OCI-LY1 (cell line): ENCODE data around the gene ABLIM3.

Source experiments
- H2AFZ ChIP-seq: fragments of 200-600 bp; sonication (generic), shearing (Covaris generic); 2 replicates; pipeline ENCODE4 v1.6.0; 2014; ENCODE audit warnings: antibody characterized with exemption, mild to moderate bottlenecking, low read length
- H3F3A ChIP-seq: fragments of 200-600 bp; sonication (generic), shearing (Covaris generic); 2 replicates; pipeline ENCODE4 v1.6.0; 2014; ENCODE audit warnings: mild to moderate bottlenecking, antibody characterized with exemption, low read length, moderate library complexity; ENCODE audit not compliant: insufficient read depth
- H3K27ac ChIP-seq: fragments of 200-600 bp; sonication (generic); 2 replicates; pipeline ENCODE4 v1.5.1; 2014; ENCODE audit warnings: low read length, mixed run types, mild to moderate bottlenecking, low read depth; ENCODE audit not compliant: poor library complexity, severe bottlenecking
- H3K27me3 ChIP-seq: fragments of 200-600 bp; sonication (generic); 2 replicates; pipeline ENCODE4 v1.6.0; 2014; ENCODE audit warnings: antibody characterized with exemption, mild to moderate bottlenecking, low read length, moderate library complexity; ENCODE audit not compliant: insufficient read depth
- H3K36me3 ChIP-seq: fragments of 200-600 bp; sonication (generic); 2 replicates; pipeline ENCODE4 v1.6.1; 2014; ENCODE audit warnings: mild to moderate bottlenecking, antibody characterized with exemption, low read length, moderate library complexity, mixed read lengths; ENCODE audit not compliant: insufficient read depth
- H3K4me1 ChIP-seq: fragments of 200-600 bp; sonication (generic); 2 replicates; pipeline ENCODE4 v1.5.1; 2014; ENCODE audit warnings: mild to moderate bottlenecking, low read length, moderate library complexity; ENCODE audit not compliant: insufficient read depth, severe bottlenecking
- H3K4me2 ChIP-seq: fragments of 200-600 bp; sonication (generic), shearing (Covaris generic); 2 replicates; pipeline ENCODE4 v1.6.1; 2014; ENCODE audit warnings: low read length
- H3K4me3 ChIP-seq: fragments of 200-600 bp; sonication (generic); 2 replicates; pipeline ENCODE4 v1.5.1; 2014; ENCODE audit warnings: low read length, low read depth, mild to moderate bottlenecking, mixed read lengths; ENCODE audit not compliant: poor library complexity, severe bottlenecking
- H3K79me2 ChIP-seq: fragments of 200-600 bp; shearing (Covaris generic); 2 replicates; pipeline ENCODE4 v1.6.1; 2016; ENCODE audit warnings: mixed run types, low read length, mixed read lengths; ENCODE audit not compliant: insufficient read depth
- H3K9ac ChIP-seq: fragments of 200-600 bp; sonication (generic), shearing (Covaris generic); 2 replicates; pipeline ENCODE4 v1.6.1; 2014; ENCODE audit warnings: mild to moderate bottlenecking, low read length, mixed read lengths
- H3K9me2 ChIP-seq: fragments of 200-600 bp; sonication (generic), shearing (Covaris generic); 2 replicates; pipeline ENCODE4 v1.6.1; 2014; ENCODE audit warnings: low read depth, mild to moderate bottlenecking, low read length, mixed read lengths
- H3K9me3 ChIP-seq: fragments of 200-600 bp; shearing (Covaris generic); 2 replicates; pipeline ENCODE4 v1.6.1; 2014; ENCODE audit warnings: low read length, mixed read lengths
- H4K20me1 ChIP-seq: fragments of 200-600 bp; sonication (generic), shearing (Covaris generic); 2 replicates; pipeline ENCODE4 v1.6.0; 2016; ENCODE audit warnings: mild to moderate bottlenecking, low read length; ENCODE audit not compliant: insufficient read depth
- EZH2 ChIP-seq: fragments of 200-600 bp; sonication (generic), shearing (Covaris generic); IDR thresholded peaks from 2 replicates; pipeline ENCODE4 v1.8.0; 2017; ENCODE audit warnings: borderline replicate concordance, mixed run types, mild to moderate bottlenecking, antibody characterized with exemption, low read length, moderate library complexity, mixed read lengths
- TF ChIP-seq, protein P1 (sequence below): fragments of 200-600 bp; sonication (generic), shearing (Covaris generic); IDR thresholded peaks from 2 replicates; pipeline ENCODE4 v1.5.1; 2017; ENCODE audit warnings: mild to moderate bottlenecking, antibody characterized with exemption, low read length, moderate library complexity, mixed read lengths

ABLIM3 gene

GRCh38 chr5:149195337-149195887 is 54.1 kb downstream of the ABLIM3 start:
- no peaks in the 10 kb centered on the region; the same call in 1 of the 2 replicates for H3K27me3 ChIP-seq
- H3K79me2 ChIP-seq, result no peaks in the 10 kb centered on the region
- H3K4me1 ChIP-seq, result no peaks in the 10 kb centered on the region
- no peaks in the 10 kb centered on the region for H3K9me3 ChIP-seq
- H2AFZ ChIP-seq, result no peak overlapping the region
- H3F3A ChIP-seq, result no peaks in the 10 kb centered on the region
- no peak overlapping the region for H3K27ac ChIP-seq
- H3K4me3 ChIP-seq, result no peak overlapping the region
- H3K9me2 ChIP-seq, result no peaks in the 10 kb centered on the region
- no peak overlapping the region for H3K9ac ChIP-seq
- H3K4me2 ChIP-seq, result no peak overlapping the region
- no peaks in the 10 kb centered on the region for H3K36me3 ChIP-seq
- no peaks in the 10 kb centered on the region for H4K20me1 ChIP-seq
- TF ChIP-seq, protein P1, sequence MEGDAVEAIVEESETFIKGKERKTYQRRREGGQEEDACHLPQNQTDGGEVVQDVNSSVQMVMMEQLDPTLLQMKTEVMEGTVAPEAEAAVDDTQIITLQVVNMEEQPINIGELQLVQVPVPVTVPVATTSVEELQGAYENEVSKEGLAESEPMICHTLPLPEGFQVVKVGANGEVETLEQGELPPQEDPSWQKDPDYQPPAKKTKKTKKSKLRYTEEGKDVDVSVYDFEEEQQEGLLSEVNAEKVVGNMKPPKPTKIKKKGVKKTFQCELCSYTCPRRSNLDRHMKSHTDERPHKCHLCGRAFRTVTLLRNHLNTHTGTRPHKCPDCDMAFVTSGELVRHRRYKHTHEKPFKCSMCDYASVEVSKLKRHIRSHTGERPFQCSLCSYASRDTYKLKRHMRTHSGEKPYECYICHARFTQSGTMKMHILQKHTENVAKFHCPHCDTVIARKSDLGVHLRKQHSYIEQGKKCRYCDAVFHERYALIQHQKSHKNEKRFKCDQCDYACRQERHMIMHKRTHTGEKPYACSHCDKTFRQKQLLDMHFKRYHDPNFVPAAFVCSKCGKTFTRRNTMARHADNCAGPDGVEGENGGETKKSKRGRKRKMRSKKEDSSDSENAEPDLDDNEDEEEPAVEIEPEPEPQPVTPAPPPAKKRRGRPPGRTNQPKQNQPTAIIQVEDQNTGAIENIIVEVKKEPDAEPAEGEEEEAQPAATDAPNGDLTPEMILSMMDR, result no peak
- no peak for TF ChIP-seq EZH2

- Histone ChIP-seq H2AFZ (no peak overlapping the region), H3K4me1 (no peaks in the 10 kb centered on the region), H3K79me2 (no peaks in the 10 kb centered on the region), H3K9me3 (no peaks in the 10 kb centered on the region), H3K36me3 (no peaks in the 10 kb centered on the region), H3K27ac (no peak overlapping the region), H3K9me2 (no peaks in the 10 kb centered on the region), H3F3A (no peaks in the 10 kb centered on the region), H3K9ac (no peak overlapping the region), H3K27me3 (no peaks in the 10 kb centered on the region; the same call in 1 of the 2 replicates), H3K4me3 (no peak overlapping the region), H4K20me1 (no peaks in the 10 kb centered on the region), H3K4me2 (no peak overlapping the region)
- no peak for TF ChIP-seq EZH2
- TF ChIP-seq, protein P1, result no peak
Measured at GRCh38 chr5:149195962-149196361, 54.7 kb downstream of the ABLIM3 start.

DNA sequence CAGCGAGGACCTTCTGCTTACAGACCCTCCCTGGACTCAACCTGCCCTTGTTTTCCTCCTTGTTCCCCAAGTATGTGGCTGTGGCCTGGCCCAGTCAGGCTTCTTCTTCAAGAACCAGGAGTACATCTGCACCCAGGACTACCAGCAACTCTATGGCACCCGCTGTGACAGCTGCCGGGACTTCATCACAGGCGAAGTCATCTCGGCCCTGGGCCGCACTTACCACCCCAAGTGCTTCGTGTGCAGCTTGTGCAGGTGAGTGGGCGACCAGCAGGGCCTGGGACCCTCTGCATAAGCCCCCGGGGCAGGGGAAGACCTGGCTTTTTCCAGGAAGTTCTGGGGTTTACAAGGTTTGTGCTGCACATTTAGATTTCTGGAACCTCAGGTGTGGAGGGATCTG is 56.9 kb downstream of the ABLIM3 start:
- no peaks in the 10 kb centered on the region for H3K9me3 ChIP-seq
- no peaks in the 10 kb centered on the region for H3K79me2 ChIP-seq
- H3K4me1 ChIP-seq, result no peaks in the 10 kb centered on the region
- no peaks in the 10 kb centered on the region for H3K9me2 ChIP-seq
- H3K27ac ChIP-seq, result no peak overlapping the region
- H4K20me1 ChIP-seq, result no peaks in the 10 kb centered on the region
- H2AFZ ChIP-seq, result no peak overlapping the region
- no peak overlapping the region for H3K9ac ChIP-seq
- H3K27me3 ChIP-seq, result no peaks in the 10 kb centered on the region; the same call in 1 of the 2 replicates
- H3K4me2 ChIP-seq, result no peak overlapping the region
- TF ChIP-seq EZH2, result no peak
- TF ChIP-seq, protein P1, result no peak
- H3F3A ChIP-seq, result no peaks in the 10 kb centered on the region
- H3K4me3 ChIP-seq, result no peak overlapping the region
- no peaks in the 10 kb centered on the region for H3K36me3 ChIP-seq
